Astrocyte of the spinal cord (primary cell): Measurements from ENCODE around the gene NHSL2.

Experiments used
- DNase-seq: peaks from one replicate; pipeline ENCODE4 v3.0.0; 2011; ENCODE audit warnings: low read depth, low spot score
- H3K4me3 ChIP-seq: 2 replicates; pipeline ENCODE4 v1.5.1; 2011; ENCODE audit warnings: low read depth, mild to moderate bottlenecking, low read length, moderate library complexity
- in situ Hi-C: cut with HindIII; loops from 2 replicates; pipeline ENCODE4 v1.10.0; 2017; ENCODE audit warnings: low sequenced_read_pairs
- TF ChIP-seq, protein P1 (sequence below): IDR thresholded peaks from 2 replicates; pipeline ENCODE4 v1.5.1; 2012; ENCODE audit warnings: low read depth, mild to moderate bottlenecking, low read length, inconsistent platforms

Gene NHSL2

DNA sequence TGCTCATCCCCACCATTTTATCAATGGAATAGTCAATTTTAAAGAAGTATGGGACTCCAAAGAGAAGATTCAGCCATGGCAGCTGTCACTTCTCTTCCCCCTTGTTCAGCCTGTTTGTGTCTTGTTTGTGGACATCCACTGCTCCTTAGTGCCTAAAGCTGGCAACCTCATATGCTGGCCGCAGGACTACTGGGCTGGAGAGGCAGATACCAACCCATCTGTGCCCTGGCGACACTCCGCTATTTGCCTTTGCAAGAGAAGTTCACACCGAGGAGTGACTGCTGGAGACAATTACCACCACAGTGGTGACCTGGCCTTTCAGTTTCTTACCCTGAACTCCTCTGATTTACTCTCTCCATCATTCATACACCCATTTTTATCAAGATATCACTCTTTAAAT, 64.3 kb downstream of the NHSL2 start:
- DNase-seq: no peak
- no peak overlapping the region for H3K4me3 ChIP-seq
- TF ChIP-seq, protein P1, sequence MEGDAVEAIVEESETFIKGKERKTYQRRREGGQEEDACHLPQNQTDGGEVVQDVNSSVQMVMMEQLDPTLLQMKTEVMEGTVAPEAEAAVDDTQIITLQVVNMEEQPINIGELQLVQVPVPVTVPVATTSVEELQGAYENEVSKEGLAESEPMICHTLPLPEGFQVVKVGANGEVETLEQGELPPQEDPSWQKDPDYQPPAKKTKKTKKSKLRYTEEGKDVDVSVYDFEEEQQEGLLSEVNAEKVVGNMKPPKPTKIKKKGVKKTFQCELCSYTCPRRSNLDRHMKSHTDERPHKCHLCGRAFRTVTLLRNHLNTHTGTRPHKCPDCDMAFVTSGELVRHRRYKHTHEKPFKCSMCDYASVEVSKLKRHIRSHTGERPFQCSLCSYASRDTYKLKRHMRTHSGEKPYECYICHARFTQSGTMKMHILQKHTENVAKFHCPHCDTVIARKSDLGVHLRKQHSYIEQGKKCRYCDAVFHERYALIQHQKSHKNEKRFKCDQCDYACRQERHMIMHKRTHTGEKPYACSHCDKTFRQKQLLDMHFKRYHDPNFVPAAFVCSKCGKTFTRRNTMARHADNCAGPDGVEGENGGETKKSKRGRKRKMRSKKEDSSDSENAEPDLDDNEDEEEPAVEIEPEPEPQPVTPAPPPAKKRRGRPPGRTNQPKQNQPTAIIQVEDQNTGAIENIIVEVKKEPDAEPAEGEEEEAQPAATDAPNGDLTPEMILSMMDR: no peak
- in situ Hi-C loops: no loop called here

- TF ChIP-seq, protein P1: no peak
- in situ Hi-C loops: no loop called here
- DNase-seq: no peak
- H3K4me3 ChIP-seq: no peak overlapping the region
Observed at GRCh38 chrX:71976753-71977152, 66.1 kb downstream of the NHSL2 start.

DNA sequence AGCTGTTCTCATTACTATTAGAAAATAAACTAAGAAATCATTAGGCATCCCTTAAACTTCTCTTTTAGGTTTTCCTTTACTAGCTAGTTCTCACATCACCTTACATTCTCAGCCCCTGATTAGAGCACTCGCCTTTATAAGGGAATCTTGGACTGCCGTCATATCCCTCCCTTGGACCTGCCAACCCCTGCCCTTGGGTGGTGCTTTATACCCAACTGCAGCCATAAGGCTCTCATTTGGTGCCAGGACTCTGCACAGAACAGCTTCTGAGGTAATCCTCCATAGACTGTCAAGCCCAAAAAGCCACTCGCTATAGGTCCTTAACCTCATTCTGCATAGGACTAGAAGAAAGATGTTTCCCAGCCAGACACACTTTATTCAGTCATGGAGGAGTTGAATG, 67.5 kb downstream of the NHSL2 start:
- H3K4me3 ChIP-seq: no peak overlapping the region
- in situ Hi-C loops: no loop called here
- TF ChIP-seq, protein P1: no peak
- DNase-seq: no peak

- H3K4me3 ChIP-seq: no peak overlapping the region
- in situ Hi-C loops: no loop called here
- TF ChIP-seq, protein P1: no peak
- DNase-seq: peak; percentile 55
Observed at GRCh38 chrX:71989768-71990426, 79.3 kb downstream of the NHSL2 start.

DNA sequence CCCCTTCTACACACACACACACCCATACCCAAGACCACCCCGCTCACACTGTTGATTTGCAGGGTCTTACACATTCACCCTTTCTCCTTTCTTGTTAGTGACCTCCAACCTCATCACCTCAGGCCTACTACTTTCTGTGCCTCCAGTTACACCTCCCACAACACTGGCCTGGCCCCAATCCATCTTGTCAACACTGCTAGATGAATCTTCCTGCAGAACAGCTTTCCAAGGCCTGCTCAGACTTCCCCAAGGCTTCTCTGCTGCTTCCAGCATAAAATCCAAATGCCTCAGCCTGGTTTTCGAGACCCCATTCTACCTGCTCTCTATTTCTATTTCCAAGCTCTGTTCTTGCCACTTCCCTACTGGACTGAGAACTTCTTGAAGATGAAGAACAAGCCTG, 79.9 kb downstream of the NHSL2 start:
- TF ChIP-seq, protein P1: no peak
- no peak overlapping the region for H3K4me3 ChIP-seq
- in situ Hi-C loops: no loop called here
- no peak for DNase-seq

GRCh38 chrX:71991164-71991563, 80.5 kb downstream of the NHSL2 start:
- in situ Hi-C loops: no loop called here
- TF ChIP-seq, protein P1: no peak
- no peak overlapping the region for H3K4me3 ChIP-seq
- DNase-seq: no peak

- TF ChIP-seq, protein P1: no peak
- in situ Hi-C loops: no loop called here
- H3K4me3 ChIP-seq: no peak overlapping the region
- no peak for DNase-seq
Observed at GRCh38 chrX:71992711-71993110, 82.1 kb downstream of the NHSL2 start.
